HS-27A (cell line): ENCODE data around the gene AP3D1.

Experiments
- DNase-seq: peaks from one replicate; pipeline ENCODE4 v3.0.0-alpha.2; 2012; ENCODE audit warnings: low read depth, missing footprints

The AP3D1 gene

DNA sequence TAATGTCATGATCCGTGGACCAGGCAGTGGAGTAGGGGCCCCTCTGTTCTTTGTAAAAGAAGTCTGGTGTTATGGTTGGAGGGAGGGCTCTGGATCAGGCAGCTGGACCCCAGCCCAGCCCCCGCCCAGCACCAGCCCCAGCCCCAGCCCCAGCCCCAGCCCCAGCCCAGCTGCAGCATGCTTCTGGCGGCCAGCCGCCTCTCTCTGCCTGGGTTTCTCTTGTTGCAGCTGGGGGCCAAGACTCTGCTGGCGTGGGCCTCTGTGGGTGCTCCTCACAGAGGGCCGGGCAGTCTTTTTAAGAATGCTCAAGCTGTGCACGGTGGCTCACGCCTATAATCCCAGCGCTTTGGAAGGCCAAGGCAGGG lies 30.2 kb upstream of the AP3D1 start:
- DNase-seq: no peak

- DNase-seq: no peak
Measured at GRCh38 chr19:2180881-2181632, 29.7 kb upstream of the AP3D1 start.

DNA sequence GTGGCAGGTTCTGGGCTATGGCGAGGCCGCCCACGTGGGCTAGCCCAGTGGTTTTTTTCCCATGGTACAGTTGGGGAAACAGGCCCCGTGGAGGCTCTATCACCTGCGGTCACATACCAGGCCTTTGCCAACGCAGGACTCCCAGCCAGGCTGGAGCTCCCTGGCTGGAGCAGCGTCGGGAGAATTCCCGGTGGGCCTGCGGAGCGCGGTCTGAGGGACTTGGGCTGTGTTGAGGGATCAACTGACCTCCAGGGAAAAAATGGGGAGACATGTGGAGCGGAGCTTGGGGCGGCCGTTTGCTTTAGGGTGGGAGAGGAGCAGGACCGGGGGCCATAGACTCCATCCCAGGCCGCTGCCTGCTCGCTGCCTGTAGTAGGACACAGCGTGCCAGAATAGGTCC lies 28.7 kb upstream of the AP3D1 start:
- DNase-seq: no peak

DNA sequence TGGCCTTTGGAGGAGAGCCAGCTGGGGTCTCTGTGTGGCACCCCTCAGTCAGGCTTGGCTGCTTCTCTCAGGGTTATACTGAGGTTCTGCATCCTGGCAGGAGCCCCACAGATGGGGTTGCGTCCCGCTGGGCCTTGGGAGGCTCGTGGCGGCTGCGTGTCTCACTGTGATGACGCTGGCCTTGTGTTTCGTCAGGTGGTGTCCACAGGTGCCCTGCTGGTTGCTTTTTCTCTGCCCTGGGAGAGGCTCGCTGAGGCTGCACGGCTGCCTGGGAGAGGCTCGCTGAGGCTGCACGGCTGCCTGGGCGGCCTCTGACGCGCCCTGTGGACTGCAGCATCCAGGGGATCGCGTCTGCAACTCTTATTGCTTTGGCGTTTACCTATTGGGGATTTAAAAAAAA lies 27.7 kb upstream of the AP3D1 start:
- DNase-seq: no peak

DNA sequence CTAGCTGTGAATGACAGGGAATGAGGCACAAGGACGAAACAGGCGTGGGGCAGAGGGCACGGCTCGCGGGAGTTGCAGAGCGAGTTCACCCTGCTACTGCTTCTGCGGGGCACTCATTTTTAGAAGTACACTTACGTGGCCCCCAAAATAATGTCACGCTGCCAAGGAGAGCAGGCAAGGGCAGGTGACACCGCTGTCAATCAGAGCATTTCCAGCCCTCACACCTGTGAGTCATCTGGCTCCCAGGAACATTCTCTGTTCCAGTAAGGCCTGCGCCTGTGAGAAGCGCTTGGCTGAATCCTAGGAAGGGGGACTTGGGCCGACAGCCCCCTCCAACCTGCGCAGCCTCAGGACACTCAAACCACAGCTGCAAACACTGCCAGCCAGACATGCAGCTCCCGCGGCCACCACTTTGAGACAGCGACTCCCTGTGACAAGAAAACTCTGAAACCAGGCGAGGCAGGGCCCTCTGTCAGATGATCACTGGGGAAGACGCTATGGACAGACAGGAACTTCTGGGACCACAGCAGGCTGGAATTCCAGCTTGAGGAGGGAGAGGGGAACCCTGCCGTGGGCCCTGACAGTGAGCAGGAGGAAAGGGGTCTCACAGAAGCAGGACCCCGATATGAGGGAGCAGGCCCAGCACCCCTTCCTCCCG lies 25.1 kb upstream of the AP3D1 start:
- DNase-seq: no peak

DNA sequence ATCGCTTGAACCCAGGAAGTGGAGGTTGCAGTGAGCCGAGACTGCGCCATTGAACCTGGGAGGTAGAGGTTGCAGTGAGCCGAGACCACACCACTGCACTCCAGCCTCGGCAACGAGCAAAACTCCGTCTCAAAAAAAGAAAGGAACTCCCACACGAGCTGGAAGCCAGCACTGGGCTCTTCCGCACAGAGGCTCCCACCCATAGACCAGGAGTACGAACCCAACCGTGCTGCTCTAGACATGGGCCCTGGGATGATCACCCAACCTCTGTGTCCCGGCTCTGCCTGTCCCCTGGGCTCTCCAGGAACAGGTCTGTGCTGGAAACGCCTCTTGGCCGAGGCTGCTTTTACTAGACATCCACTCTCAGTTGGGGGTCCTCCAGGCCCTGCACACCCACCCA lies 24.4 kb upstream of the AP3D1 start:
- DNase-seq: no peak

DNA sequence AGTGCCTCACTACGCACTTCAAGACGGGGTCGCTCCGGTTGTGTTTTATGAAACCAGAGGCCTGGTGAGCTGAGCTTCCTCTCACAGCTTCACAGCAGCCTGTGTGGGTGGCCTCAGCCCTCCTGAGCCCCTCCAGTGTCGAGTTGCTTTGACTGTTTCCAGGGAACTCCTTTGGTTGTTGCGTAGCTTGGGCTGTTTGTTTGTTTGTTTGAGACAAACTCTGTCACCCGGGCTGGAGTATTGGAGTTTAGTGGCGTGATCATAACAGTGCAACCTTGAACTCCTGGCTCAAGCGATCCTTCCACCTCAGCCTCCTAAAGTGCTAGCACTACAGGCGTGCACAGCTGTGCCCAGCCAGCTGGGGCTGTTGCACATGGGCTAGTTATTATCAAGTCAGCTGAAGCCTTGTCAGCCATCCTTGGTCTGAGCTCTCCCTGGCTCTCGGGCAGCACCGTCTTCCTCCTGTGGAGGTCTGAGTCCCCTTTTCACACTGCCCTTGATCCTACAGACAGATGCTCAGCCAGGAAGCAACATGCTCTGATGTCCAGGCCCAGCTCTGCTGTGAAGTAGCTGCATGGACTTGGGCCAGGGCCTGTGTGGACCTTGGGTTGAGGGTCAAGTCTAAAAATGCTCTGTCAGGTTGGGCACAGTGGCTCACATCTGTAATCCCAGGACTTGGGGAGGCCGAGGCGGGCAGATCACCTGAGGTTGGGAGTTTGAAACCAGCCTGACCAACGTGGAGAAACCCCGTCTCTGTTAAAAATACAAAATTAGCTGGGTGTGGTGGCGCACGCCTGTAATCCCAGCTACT lies 22.6 kb upstream of the AP3D1 start:
- no peak for DNase-seq

GRCh38 chr19:2173388-2173766 lies 22.0 kb upstream of the AP3D1 start:
- DNase-seq: no peak

DNA sequence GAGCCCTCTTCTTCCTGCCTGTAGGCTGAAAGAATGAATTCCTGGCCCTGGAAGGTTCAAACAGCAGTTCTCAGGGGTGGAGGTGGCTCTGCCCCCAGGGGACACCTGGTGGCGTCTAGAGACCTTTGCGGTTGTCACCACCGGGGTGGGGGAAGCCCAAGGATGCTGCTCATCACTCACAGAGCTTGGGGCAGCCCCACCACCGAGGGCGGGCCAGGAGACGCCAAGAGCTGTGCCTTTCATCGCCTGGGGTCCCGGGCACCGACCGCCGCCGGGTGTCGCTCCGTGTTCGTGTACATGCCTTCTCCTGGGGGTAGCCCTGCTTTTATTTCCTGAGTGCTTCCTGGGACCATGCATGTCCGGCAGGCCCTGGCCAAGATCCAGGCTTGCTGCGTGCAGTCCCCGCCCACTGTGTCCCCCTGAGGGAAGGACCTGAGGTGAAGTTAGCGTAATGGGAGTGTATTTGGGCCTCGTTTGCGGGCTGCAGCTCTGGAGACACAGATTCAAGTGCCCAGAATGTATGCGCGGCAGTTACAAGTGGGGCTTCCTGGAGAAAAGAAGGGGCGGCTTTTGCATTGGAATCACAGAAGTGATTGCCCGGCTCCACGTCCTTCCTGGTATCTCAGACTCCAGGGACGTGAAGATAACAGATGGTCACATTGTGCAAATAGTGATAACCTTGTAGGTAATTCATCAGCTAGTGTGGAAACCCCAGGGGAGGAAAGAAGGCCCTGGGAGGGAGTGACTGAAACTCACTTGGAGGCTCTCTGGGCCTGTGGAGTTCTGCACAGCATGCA lies 20.2 kb upstream of the AP3D1 start:
- DNase-seq: no peak

DNA sequence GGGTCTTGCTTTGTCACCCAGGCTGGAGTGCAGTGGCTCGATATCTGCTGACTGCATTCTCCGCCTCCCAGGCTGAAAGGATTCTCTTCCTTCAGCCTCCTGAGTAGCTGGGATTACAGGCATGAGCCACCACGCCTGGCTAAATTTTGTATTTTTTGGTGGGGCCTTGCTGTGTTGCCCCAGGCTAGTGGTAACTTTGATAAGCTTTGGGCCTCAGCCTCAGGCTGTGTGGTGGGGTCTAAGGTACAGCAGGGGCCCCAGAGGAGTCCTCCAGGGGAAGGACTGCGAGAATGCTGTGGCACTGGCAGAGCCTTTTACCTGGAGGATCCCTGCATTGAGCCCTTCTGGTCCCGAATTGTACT lies 19.6 kb upstream of the AP3D1 start:
- DNase-seq: no peak

DNA sequence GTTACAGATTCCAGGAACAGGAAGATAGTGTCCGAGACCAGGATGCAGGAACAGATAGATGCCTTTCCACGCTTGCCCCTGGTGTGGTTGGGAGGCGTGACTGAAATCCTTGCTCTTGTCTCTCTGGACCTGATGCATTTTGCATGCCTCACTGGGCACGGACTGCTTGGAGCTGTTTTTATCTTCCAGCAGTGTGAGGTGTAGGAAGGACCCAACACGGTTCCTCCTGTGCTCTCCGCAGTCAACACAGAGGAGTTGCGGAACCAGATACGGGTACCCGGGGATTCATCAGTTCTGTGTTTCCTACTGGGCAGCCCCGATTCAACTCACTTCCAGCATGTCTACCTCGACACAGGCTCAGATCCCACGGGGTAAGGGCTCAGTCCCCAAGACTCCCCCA lies 18.9 kb upstream of the AP3D1 start:
- no peak for DNase-seq

DNA sequence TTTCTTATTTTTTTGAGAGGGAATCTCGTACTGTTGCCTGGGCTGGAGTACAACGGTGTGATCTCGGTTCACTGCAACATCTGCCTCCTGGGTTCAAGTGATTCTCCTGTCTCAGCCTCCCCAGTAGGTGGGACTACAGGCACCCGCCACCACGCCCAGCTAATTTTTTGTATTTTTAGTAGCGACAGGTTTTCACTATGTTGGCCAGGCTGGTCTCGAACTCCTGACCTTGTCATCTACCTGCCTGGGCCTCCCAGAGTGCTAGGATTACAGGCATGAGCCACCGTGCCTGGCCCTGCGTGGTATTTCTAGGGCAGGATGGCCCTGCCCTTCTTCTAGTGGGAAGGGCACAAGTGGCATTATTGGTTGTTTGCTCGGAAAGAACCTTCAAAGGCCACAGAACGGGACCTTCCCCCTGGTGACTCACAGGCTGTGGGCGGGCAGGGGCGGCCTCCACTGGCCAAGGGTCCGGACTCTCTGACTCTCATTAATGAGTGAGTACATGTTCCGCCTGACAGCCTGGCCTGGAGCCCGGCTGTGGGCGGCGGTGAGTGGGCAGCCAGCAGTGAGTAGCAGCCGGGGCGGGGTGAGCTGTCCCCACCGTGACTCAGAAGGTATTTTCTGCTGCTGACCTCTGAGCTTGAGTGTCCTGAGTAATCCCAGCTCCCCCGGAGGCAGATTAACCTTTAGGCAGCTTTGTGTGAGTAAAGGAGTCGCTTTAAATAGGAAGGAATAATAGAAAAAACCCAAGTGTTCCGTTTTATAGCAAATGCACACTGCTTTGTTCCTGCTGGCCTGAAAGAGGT lies 17.5 kb upstream of the AP3D1 start:
- peak; percentile 92 for DNase-seq

GRCh38 chr19:2167896-2168618 lies 16.7 kb upstream of the AP3D1 start:
- no peak for DNase-seq

DNA sequence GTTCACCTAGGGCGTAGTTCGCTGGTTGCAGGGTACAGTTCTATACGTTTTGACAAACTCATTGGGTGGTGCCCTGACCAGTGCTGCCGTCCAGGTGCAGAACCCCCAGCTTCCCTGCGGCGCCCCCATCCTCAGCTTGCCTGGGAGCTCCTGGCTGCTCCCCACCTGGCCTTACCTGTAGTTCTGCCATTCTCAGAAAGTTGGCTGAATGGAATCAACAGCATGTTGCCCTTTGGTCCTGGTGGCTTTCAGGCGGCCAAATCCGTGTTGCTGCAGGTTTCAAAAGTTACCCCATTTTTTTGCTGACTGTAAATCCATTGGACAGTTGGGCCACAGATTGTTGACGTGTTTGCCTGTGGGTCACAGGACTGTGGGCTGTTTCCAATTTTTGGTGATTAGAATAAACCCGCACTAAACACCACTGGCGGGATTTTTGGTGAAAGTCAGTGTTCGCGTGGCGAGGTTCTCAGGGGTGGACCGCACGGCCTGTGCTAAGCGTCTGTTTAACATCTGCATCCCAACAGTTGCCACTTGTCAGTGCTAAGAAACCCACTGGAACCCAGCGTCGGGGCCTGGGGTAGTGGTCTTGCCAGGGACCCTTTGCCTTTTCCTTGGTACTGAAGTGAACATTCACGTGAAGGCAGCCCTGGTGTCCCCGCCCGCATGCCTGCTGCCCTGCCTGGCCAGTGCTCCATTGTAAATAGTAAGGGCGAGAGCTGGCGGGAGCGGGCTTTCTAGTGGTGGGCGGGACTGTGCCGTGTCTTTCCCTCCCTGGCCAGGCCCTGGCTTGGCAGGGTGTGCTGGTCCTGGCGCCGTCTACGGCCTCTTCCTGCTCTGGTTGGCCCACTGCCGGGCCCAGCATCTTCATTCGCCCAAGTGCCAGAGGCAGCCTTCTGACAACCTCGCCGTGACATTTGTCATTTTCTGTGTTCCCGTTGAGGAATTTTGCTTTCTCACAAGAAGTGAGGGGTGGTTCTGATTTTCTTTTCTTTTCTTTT lies 15.7 kb upstream of the AP3D1 start:
- no peak for DNase-seq

GRCh38 chr19:2164020-2164998 lies 12.9 kb upstream of the AP3D1 start:
- no peak for DNase-seq

DNA sequence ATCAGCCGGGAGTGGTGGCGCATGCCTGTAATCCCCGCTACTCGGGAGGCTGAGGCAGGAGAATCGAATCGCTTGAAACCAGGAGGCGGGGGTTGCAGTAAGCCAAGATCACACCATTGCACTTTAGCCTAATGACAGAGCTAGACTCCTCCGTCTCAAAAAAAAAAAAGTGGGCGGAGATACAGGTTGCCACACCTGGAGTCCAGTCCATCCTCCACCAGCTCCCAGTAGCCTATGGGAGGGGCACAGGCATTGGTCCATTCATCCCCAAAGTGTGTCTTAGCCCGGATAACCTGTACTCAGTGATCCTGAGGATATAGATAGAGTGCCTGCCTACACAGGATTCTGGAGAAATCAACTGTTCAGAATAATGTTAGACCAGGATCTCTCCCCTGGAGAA lies 9.0 kb upstream of the AP3D1 start:
- no peak for DNase-seq

- no peak for DNase-seq
Measured at GRCh38 chr19:2157452-2157851, 6.1 kb upstream of the AP3D1 start.

DNA sequence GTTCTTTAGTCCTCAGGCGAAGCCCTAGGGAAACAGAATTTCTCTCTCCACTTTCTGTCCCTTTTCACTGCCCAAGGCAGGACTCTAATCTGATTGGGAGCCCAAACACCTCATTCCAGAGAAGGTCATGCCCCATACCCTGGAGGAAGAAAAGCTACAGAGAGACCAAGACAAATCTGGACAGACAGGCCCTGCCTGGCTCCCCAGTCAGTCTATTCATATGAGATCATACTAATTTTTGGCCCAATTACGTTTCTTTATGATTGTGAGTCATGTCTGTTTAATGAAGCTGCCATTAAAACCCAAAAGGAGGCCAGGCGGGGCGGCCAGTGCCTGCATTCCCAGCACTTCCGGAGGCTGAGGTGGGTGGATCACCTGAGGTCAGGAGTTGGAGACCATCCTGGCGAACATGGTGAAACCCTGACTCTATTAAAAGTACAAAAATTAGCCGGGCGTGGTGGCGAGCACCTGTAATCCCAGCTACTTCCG lies 3.3 kb upstream of the AP3D1 start:
- DNase-seq: no peak
